H1 (cell line): ENCODE results near the gene SMIM33. TPM values are rescaled to one million over a fixed set of nuclear protein-coding genes. Genes with fewer than 3 reads are reported as not detected.

Experiments used
- CTCF ChIA-PET: fragments of 300-600 bp; sonication (Branson Sonifier 250); formaldehyde crosslinking; loops from one replicate; lab custom pipeline; 2021; ENCODE audit not compliant: partially characterized antibody; lab: Charles Lee
- POLR2A ChIA-PET: fragments of 300-600 bp; sonication (Branson Sonifier 250); formaldehyde crosslinking; loops from one replicate; lab custom pipeline; 2021; ENCODE audit warnings: inconsistent platforms; ENCODE audit not compliant: partially characterized antibody; lab: Charles Lee
- DNase-seq, 2 experiments: peaks; one replicate each; pipeline versions ENCODE4 v3.0.0 to v3.0.0-alpha.2; 2010 to 2022; ENCODE audit warnings: low spot score in 2 of 2, low read depth in 1 of 2, mixed read lengths in 1 of 2
- FAIRE-seq: peaks from 2 replicates; lab custom pipeline; 2011; peaks lifted over from hg19 to GRCh38; lab: Jason Lieb, UNC
- H2AFZ ChIP-seq: 2 replicates; pipeline ENCODE4 v1.8.1; 2012; ENCODE audit warnings: low read length, inconsistent platforms
- H2AK5ac ChIP-seq: 2 replicates; pipeline ENCODE4 v1.6.1; 2013; ENCODE audit warnings: low read depth, low read length
- H2BK120ac ChIP-seq: replicated peaks from 2 replicates; pipeline ENCODE3; 2013; ENCODE audit warnings: low read depth, low read length, inconsistent platforms
- H2BK12ac ChIP-seq: 2 replicates; pipeline ENCODE4 v1.6.1; 2013; ENCODE audit warnings: low read depth, low read length
- H2BK15ac ChIP-seq: 2 replicates; pipeline ENCODE4 v1.6.1; 2013; ENCODE audit warnings: low read length
- H2BK20ac ChIP-seq: 2 replicates; pipeline ENCODE4 v1.6.1; 2013; ENCODE audit warnings: low read length
- H2BK5ac ChIP-seq: 2 replicates; pipeline ENCODE4 v1.6.1; 2013; ENCODE audit warnings: low read depth, low read length
- H3K14ac ChIP-seq: 2 replicates; pipeline ENCODE4 v1.6.1; 2013; ENCODE audit warnings: inconsistent platforms; ENCODE audit not compliant: insufficient read length
- H3K18ac ChIP-seq: 2 replicates; pipeline ENCODE4 v1.6.1; 2013; ENCODE audit warnings: low read length; ENCODE audit errors: extremely low read depth
- H3K23ac ChIP-seq: 2 replicates; pipeline ENCODE4 v1.6.1; 2013; ENCODE audit warnings: inconsistent platforms; ENCODE audit not compliant: insufficient read length
- H3K23me2 ChIP-seq: 2 replicates; pipeline ENCODE4 v1.6.1; 2013; ENCODE audit warnings: low read depth, low read length
- H3K27ac ChIP-seq: 2 replicates; pipeline ENCODE4 v1.6.1; 2011; ENCODE audit warnings: low read depth, low read length, inconsistent platforms
- H3K27me3 ChIP-seq, 4 experiments: replicated peaks in 1 of 4; 1 replicate in 1 of 4; 2 replicates in 3 of 4; pipeline versions ENCODE4 v1.6.1 to v1.8.1; 2011 to 2013; ENCODE audit warnings: low read length in 3 of 4, mild to moderate bottlenecking in 3 of 4, inconsistent platforms in 2 of 4, mixed read lengths in 2 of 4, moderate library complexity in 1 of 4; ENCODE audit not compliant: control insufficient read depth in 3 of 4, insufficient read depth in 3 of 4; ENCODE audit errors: extremely low read depth in 1 of 4
- H3K36me3 ChIP-seq, 4 experiments: 2 replicates each; pipeline versions ENCODE4 v1.6.1 to v1.8.1; 2011 to 2013; ENCODE audit warnings: mild to moderate bottlenecking in 4 of 4, low read length in 3 of 4, moderate library complexity in 2 of 4, control low read depth in 1 of 4, inconsistent platforms in 1 of 4; ENCODE audit not compliant: insufficient read depth in 4 of 4, control insufficient read depth in 2 of 4
- H3K4ac ChIP-seq: replicated peaks from 2 replicates; pipeline ENCODE3; 2013; ENCODE audit warnings: low read length, low read depth, mixed read lengths, inconsistent platforms; ENCODE audit not compliant: insufficient read length
- H3K4me1 ChIP-seq, 4 experiments: replicated peaks in 1 of 4; 1 replicate in 1 of 4; 2 replicates in 3 of 4; pipeline versions ENCODE4 v1.6.1 to v1.8.1; 2011 to 2013; ENCODE audit warnings: low read length in 3 of 4, inconsistent platforms in 2 of 4, mixed read lengths in 1 of 4; ENCODE audit not compliant: insufficient read depth in 4 of 4, control insufficient read depth in 3 of 4
- H3K4me2 ChIP-seq, 2 experiments: 2 replicates each; pipeline versions ENCODE4 v1.6.1 to v1.8.1; 2011 to 2013; ENCODE audit warnings: low read depth in 2 of 2, low read length in 2 of 2, control low read depth in 1 of 2, inconsistent platforms in 1 of 2, mild to moderate bottlenecking in 1 of 2; ENCODE audit not compliant: insufficient read depth in 1 of 2
- H3K4me3 ChIP-seq, 4 experiments: fragments of 200-600, 300-600 bp in 1 of 4; sonication (generic), shearing (Covaris generic), sonication (Bioruptor Twin) in 1 of 4; 2 replicates each; pipeline versions ENCODE4 v1.5.1 to v1.8.1; 2011 to 2016; ENCODE audit warnings: low read length in 4 of 4, low read depth in 3 of 4, control low read depth in 2 of 4, inconsistent platforms in 2 of 4, mild to moderate bottlenecking in 2 of 4, mixed read lengths in 1 of 4, moderate library complexity in 1 of 4; ENCODE audit not compliant: insufficient read depth in 2 of 4; ENCODE audit errors: extremely low read depth in 1 of 4
- H3K56ac ChIP-seq: replicated peaks from 2 replicates; pipeline ENCODE3; 2013; ENCODE audit warnings: low read depth, mild to moderate bottlenecking, mixed read lengths, low read length, inconsistent platforms; ENCODE audit not compliant: insufficient read length
- H3K79me1 ChIP-seq: 2 replicates; pipeline ENCODE4 v1.6.1; 2013; ENCODE audit warnings: low read depth, low read length, control low read depth
- H3K79me2 ChIP-seq, 2 experiments: 2 replicates each; pipeline versions ENCODE4 v1.6.1 to v1.8.1; 2012 to 2013; ENCODE audit warnings: low read length in 2 of 2, mild to moderate bottlenecking in 2 of 2, inconsistent platforms in 1 of 2; ENCODE audit not compliant: insufficient read depth in 2 of 2, control insufficient read depth in 1 of 2
- H3K9ac ChIP-seq, 4 experiments: replicated peaks in 1 of 4; 1 replicate in 1 of 4; 2 replicates in 3 of 4; pipeline versions ENCODE4 v1.6.1 to v1.8.1; 2011 to 2013; ENCODE audit warnings: low read depth in 3 of 4, low read length in 3 of 4, control low read depth in 2 of 4, mild to moderate bottlenecking in 2 of 4, moderate library complexity in 2 of 4, inconsistent platforms in 1 of 4; ENCODE audit errors: extremely low read depth in 1 of 4
- H3K9me3 ChIP-seq, 2 experiments: 2 replicates each; pipeline versions ENCODE4 v1.6.1 to v1.8.1; 2012 to 2013; ENCODE audit warnings: mild to moderate bottlenecking in 2 of 2, moderate library complexity in 2 of 2, control low read depth in 1 of 2, inconsistent platforms in 1 of 2, low read depth in 1 of 2, low read length in 1 of 2, mixed read lengths in 1 of 2; ENCODE audit not compliant: insufficient read depth in 2 of 2
- H4K20me1 ChIP-seq, 2 experiments: replicated peaks in 1 of 2; 2 replicates each; pipeline versions ENCODE3 to v1.8.1; 2011 to 2013; ENCODE audit warnings: inconsistent platforms in 2 of 2, low read length in 2 of 2, mild to moderate bottlenecking in 1 of 2; ENCODE audit not compliant: insufficient read depth in 2 of 2, control insufficient read depth in 1 of 2
- H4K5ac ChIP-seq: 2 replicates; pipeline ENCODE4 v1.6.1; 2013; ENCODE audit warnings: low read length, low read depth, mixed read lengths, inconsistent platforms; ENCODE audit not compliant: insufficient read length
- H4K8ac ChIP-seq: 2 replicates; pipeline ENCODE4 v1.8.0; 2013; ENCODE audit warnings: mild to moderate bottlenecking, moderate library complexity, low read length, inconsistent platforms; ENCODE audit not compliant: insufficient read depth; ENCODE audit errors: extremely low read depth
- H4K91ac ChIP-seq: replicated peaks from 2 replicates; pipeline ENCODE3; 2013; ENCODE audit warnings: low read length, mixed read lengths, inconsistent platforms; ENCODE audit not compliant: insufficient read length
- BACH1 ChIP-seq: IDR thresholded peaks from 2 replicates; pipeline ENCODE4 v1.6.1; 2012; ENCODE audit warnings: low read length, improper control_type of control experiment
- CBX5 ChIP-seq: fragments of 300-800, 300-1000 bp; sonication (generic); IDR thresholded peaks from 2 replicates; pipeline ENCODE4 v1.7.1; 2016; ENCODE audit warnings: antibody characterized with exemption, low read length, low read depth
- CEBPB ChIP-seq: IDR thresholded peaks from 2 replicates; pipeline ENCODE4 v1.6.1; 2012; ENCODE audit warnings: low read depth, low read length
- CTCF ChIP-seq, 3 experiments: IDR thresholded peaks; 1 replicate in 2 of 3; 2 replicates in 1 of 3; pipeline versions ENCODE4 v1.5.1 to v1.6.1; 2011; ENCODE audit warnings: low read length in 3 of 3, mild to moderate bottlenecking in 3 of 3, inconsistent platforms in 2 of 3, low read depth in 1 of 3, moderate library complexity in 1 of 3; ENCODE audit not compliant: insufficient read depth in 1 of 3; ENCODE audit errors: control extremely low read depth in 1 of 3
- KDM1A ChIP-seq: fragments of 200-600, 300-600 bp; sonication (generic); IDR thresholded peaks from 2 replicates; pipeline ENCODE4 v1.7.1; 2016; ENCODE audit warnings: mild to moderate bottlenecking, low read length, borderline replicate concordance
- PHF8 ChIP-seq: fragments of 200-600 bp; sonication (generic); conservative IDR thresholded peaks from 2 replicates; pipeline ENCODE4 v1.7.1; 2012; ENCODE audit warnings: low read depth, mild to moderate bottlenecking, inconsistent platforms, low read length, moderate library complexity
- POLR2AphosphoS5 ChIP-seq: IDR thresholded peaks from 2 replicates; pipeline ENCODE4 v1.6.1; 2011; ENCODE audit warnings: low read depth, low read length
- RAD21 ChIP-seq, 2 experiments: IDR thresholded peaks in 1 of 2; conservative IDR thresholded peaks in 1 of 2; 2 replicates each; pipeline ENCODE4 v1.6.1; 2011; ENCODE audit warnings: low read depth in 2 of 2, low read length in 2 of 2, improper control_type of control experiment in 1 of 2, inconsistent platforms in 1 of 2, mild to moderate bottlenecking in 1 of 2, moderate library complexity in 1 of 2
- SIN3A ChIP-seq, 2 experiments: IDR thresholded peaks in 1 of 2; conservative IDR thresholded peaks in 1 of 2; 2 replicates each; pipeline ENCODE4 v1.6.1; 2011 to 2012; ENCODE audit warnings: low read length in 2 of 2, improper control_type of control experiment in 1 of 2, low read depth in 1 of 2, mild to moderate bottlenecking in 1 of 2
- SRF ChIP-seq: IDR thresholded peaks from 2 replicates; pipeline ENCODE4 v1.6.1; 2011; ENCODE audit warnings: mild to moderate bottlenecking, low read depth, low read length, moderate library complexity
- polyA plus RNA-seq, 7 experiments: library from polyadenylated mRNA; depleted of rRNA in 3 of 7; stranded (reverse) in 5 of 7; unstranded in 2 of 7; fragments of >200 nt in 5 of 7; fragments of 200-250 nt in 2 of 7; gene quantifications; 1 replicate in 5 of 7; 2 replicates in 1 of 7; 4 replicates in 1 of 7; pipeline versions ENCODE4 v1.2.1 to v1.2.3, GENCODE V29; 2011 to 2013; ENCODE audit warnings: missing spikeins in 2 of 7, mixed read lengths in 2 of 7
- total RNA-seq: library from RNA; stranded (reverse); fragmentation: NEBNext Ultra II Directional; extraction: Animal tissue kit (Norgen Biotek cat#: 25700); gene quantifications from 2 replicates; pipeline ENCODE4 v1.2.1, GENCODE V29; 2021

Gene SMIM33
- total and polyA plus RNA-seq, 2 of the 8 experiments (the other 6 are each of a cell fraction or from before 2014, with no cell fraction given), result not detected

- Histone ChIP-seq H4K8ac (no peak overlapping the region; the same call in 1 of the 2 replicates), H3K27me3 (no peaks in the 10 kb centered on the region), H2BK15ac (no peak overlapping the region), H2BK120ac (no peak overlapping the region), H3K14ac (no peak overlapping the region), H3K23me2 (no peaks in the 10 kb centered on the region), H2BK12ac (no peak overlapping the region), H3K36me3 (no peaks in the 10 kb centered on the region), H3K23ac (no peak overlapping the region), H3K18ac (no peak overlapping the region), H2AK5ac (no peak overlapping the region), H4K5ac (no peak overlapping the region), H3K4me1 (no peaks in the 10 kb centered on the region), H4K91ac (no peak overlapping the region), H2BK20ac (no peak overlapping the region), H4K20me1 (no peaks in the 10 kb centered on the region), H3K4me2 (no peak overlapping the region), H3K4ac (no peak overlapping the region), H3K4me3 (no peak overlapping the region), H3K56ac (no peak overlapping the region), H3K9me3 (no peaks in the 10 kb centered on the region), H2BK5ac (no peak overlapping the region), H3K27ac (no peak overlapping the region), H3K79me1 (no peaks in the 10 kb centered on the region), H3K79me2 (no peaks in the 10 kb centered on the region), H2AFZ (no peak overlapping the region), H3K9ac (no peak overlapping the region)
- FAIRE-seq (no peak), DNase-seq (no peak)
- CTCF ChIA-PET, result interaction anchor here (1.5 to 12.9 kb wide), 4 partner anchors 12 to 72 kb away, joined by 4 to 122 read pairs (median 12); partner anchors contain the start of gene STING1
- TF ChIP-seq CTCF (IDR thresholded peaks at IDR 0.05; ENCODE audit: control extremely low read depth in 1 of 3, insufficient read depth in 1 of 3, low read depth in 1 of 3, low read length in 3 of 3), result no peak
- no peak for TF ChIP-seq KDM1A
- no peak for TF ChIP-seq CBX5
- TF ChIP-seq POLR2AphosphoS5, result no peak
- TF ChIP-seq RAD21 (IDR thresholded peaks at IDR 0.05 in 1 of 2, conservative IDR thresholded peaks at IDR 0.05 in 1 of 2; ENCODE audit: low read depth in 2 of 2, low read length in 2 of 2), result no peak
- TF ChIP-seq SRF, result no peak
- TF ChIP-seq BACH1, result no peak
- TF ChIP-seq PHF8, result no peak
- TF ChIP-seq SIN3A (conservative IDR thresholded peaks at IDR 0.05 in 1 of 2, IDR thresholded peaks at IDR 0.05 in 1 of 2; ENCODE audit: low read depth in 1 of 2, low read length in 2 of 2), result no peak
- no peak for TF ChIP-seq CEBPB
- POLR2A ChIA-PET, result interaction anchor here (1.4 kb wide), 1 partner anchor 65 kb away, joined by 3 read pairs; no protein-coding TSS in a partner anchor
These were observed 24.0 kb downstream of the SMIM33 start for GRCh38 chr5:139494832-139495231.
